Umbilical cord (tissue), 2 donors: ENCODE data around the gene NEDD9. TPM values are rescaled to one million over a fixed set of nuclear protein-coding genes. Genes with fewer than 3 reads are reported as not detected.

Source experiments
- DNase-seq: peaks from one replicate; pipeline ENCODE4 v3.0.0-alpha.2; 2015; ENCODE audit warnings: low spot score
- total RNA-seq: library from RNA; depleted of rRNA; stranded (reverse); fragments of >200 nt; gene quantifications from one replicate; pipeline ENCODE4 v1.2.3, GENCODE V29; 2014; ENCODE audit warnings: low replicate concordance; ENCODE audit not compliant: insufficient read depth

NEDD9 gene
- total RNA-seq, 1 donor from 2014 or later = 87.2 TPM

- no peak for DNase-seq
Measured at GRCh38 chr6:11235062-11235461, 2.6 kb upstream of the NEDD9 start.

GRCh38 chr6:11233673-11234573, 1.5 kb upstream of the NEDD9 start:
- no peak for DNase-seq

GRCh38 chr6:11232770-11233626, 530 bp upstream of the NEDD9 start:
- DNase-seq = no peak

- peak; percentile 89 for DNase-seq
Measured at GRCh38 chr6:11231564-11232192, 790 bp downstream of the NEDD9 start.

- DNase-seq = no peak
Measured at GRCh38 chr6:11231108-11231463, 1.4 kb downstream of the NEDD9 start.

- peak; percentile 53 for DNase-seq
Measured at GRCh38 chr6:11230158-11231107, 2.0 kb downstream of the NEDD9 start.

GRCh38 chr6:11229655-11230046, 2.8 kb downstream of the NEDD9 start:
- peak; percentile 78 for DNase-seq

- DNase-seq = no peak
Measured at GRCh38 chr6:11228935-11229654, 3.4 kb downstream of the NEDD9 start.

GRCh38 chr6:11227698-11228097, 4.8 kb downstream of the NEDD9 start:
- DNase-seq = no peak

- DNase-seq = no peak
Measured at GRCh38 chr6:11226005-11226404, 6.5 kb downstream of the NEDD9 start.

- no peak for DNase-seq
Measured at GRCh38 chr6:11224966-11225463, 7.5 kb downstream of the NEDD9 start.

GRCh38 chr6:11224252-11224965, 8.1 kb downstream of the NEDD9 start:
- DNase-seq = no peak

- no peak for DNase-seq
Measured at GRCh38 chr6:11223286-11223864, 9.1 kb downstream of the NEDD9 start.

- no peak for DNase-seq
Measured at GRCh38 chr6:11222385-11223277, 9.8 kb downstream of the NEDD9 start.

- DNase-seq = no peak
Measured at GRCh38 chr6:11221623-11222384, 10.7 kb downstream of the NEDD9 start.

- DNase-seq = no peak
Measured at GRCh38 chr6:11219400-11219834, 13.1 kb downstream of the NEDD9 start.
